Stimulated activated CD8-positive, alpha-beta memory T cell treated with anti-CD3 and anti-CD28 coated beads, Interleukin-7, amount 100 ng/mL, for 48 hours (primary cell): ENCODE measurements around the gene PPAT.
"Not testable (repeated sequence)": the region's sequence is repeated elsewhere in the genome, so short reads cannot be mapped to it uniquely, and the experiment has no call there.

Experiments used
- DNase-seq, 2 donors: peaks; one replicate each; pipeline ENCODE4 v3.0.0-alpha.2; 2020; ENCODE audit warnings: low read depth in 1 of 2; ENCODE audit errors: extremely low read depth in 1 of 2

Gene PPAT

GRCh38 chr4:56435140-56435926 lies at the start of gene PPAT:
Gene PPAT (minus strand): TSS chr4:56435615. CDS start chr4:56435477, 138 bp downstream.
- DNase-seq, result peak; percentile 96

GRCh38 chr4:56480691-56481090 lies 45.3 kb upstream of the PPAT start:
- DNase-seq, result no peak

GRCh38 chr4:56477192-56477702 lies 41.8 kb upstream of the PPAT start:
- no peak for DNase-seq

DNA sequence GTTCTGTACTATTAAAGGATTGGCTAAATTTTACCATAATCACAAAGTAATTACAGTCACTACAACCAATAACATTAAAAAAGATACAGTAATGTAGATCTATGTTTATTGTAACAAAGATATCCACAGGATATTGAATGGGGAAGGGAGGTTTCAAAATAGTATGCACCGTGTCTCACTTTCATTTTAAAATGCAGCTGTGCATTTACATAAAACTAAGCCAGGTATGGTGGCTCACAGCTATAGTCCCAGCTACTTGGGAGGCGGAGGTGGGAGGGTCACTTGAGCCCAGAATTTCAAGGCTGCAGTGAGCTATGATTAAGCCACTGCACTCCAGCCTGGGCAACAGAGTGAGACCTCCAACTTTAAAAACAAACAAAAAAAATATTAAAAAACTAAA lies 40.5 kb upstream of the PPAT start:
- DNase-seq, result no peak

DNA sequence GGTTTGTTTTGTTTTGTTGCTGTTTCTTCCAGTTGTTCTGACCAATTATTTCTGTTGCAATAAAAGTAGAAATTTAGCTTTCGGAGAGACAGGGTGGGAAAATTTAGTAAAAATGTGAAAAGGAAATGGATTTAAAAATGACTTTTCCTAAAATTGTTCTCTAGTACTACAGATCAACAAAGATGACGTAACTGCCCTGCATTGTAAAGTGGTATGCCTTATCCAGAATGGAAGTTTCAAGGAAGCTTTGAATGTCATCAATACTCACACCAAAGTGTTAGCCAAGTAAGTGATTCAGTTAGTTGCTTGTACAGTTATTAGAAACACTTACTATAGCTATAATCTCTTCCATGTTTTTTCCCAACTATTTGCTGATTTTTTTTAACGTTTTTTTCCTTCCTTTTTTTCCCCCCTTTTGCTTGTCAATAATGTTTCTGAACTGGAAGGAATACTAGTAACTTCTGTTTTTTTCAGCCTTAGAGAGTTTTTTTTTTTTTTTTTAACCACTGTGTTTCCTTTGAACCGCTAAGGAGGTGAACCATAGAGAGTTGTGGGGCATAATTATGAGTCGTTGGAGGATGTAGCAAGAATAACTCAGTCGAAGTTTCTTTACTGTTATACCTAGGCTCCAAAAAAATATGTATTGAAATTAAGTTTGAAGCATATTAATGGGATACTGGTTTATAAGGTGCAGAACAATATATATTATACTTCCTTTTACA lies 34.2 kb upstream of the PPAT start:
- no peak for DNase-seq

DNA sequence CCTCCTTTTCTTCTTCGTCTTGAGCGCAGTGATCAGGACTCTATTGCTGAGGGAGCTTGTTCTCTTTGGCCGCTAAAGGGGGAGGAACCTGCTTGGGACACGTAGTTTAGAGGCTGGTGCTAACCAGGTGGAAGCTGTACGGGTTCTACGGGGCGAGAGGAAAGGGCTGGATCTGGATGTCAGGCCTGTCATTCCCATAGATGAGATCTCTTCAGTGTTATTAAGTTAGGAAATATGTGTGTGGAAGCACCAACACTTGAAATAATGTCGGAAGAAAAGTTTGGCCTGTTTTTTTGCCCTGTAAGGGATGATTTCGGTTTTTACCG lies 32.6 kb upstream of the PPAT start:
- peak in 1 of 2 donors; percentile 30 for DNase-seq

DNA sequence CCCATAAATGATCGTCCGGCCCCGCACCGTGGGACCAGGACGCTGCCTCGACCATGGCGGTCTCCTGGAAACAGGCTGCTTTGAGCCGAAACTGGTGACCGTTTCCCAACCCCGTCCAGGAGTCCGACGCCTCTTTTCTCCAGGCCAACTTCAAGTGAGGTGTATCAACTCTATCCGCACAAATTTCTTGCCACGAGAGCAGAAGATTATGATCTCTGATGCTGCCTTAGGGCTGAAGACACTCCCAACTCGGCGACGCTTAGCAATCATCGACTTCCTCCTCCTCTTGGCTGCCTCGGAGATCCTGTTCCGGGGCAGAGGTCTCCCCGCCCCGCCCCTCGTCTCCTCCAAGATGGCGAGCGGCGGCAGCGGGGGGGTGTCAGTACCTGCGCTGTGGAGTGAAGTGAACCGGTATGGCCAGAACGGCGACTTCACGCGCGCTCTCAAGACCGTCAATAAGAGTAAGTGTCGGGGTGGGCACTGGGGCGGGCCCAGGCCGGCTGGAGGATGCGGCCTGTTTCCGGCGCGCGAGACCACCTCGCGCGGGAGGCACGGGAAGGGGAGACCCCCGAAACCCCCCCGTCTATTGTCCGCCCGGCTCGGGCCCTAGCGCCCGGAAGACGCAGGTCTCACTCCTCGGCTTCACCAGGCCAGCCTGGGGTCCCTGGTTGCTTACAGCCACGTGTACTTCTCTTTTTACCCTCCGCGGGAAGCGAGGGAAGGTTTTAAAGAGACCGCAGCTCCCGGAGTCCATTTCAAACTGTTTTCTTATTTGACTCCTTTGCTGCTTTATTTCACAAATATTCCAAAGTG lies 32.1 kb upstream of the PPAT start, which contains the start of gene SRP72:
SRP72 (plus strand) TSS at position 334 of the 813 bp plus-strand sequence; CDS start at position 353, 19 bp downstream.
- peak; percentile 69 to 83 for DNase-seq

- no peak for DNase-seq
Measured at GRCh38 chr4:56466910-56467283, 31.5 kb upstream of the PPAT start.

DNA sequence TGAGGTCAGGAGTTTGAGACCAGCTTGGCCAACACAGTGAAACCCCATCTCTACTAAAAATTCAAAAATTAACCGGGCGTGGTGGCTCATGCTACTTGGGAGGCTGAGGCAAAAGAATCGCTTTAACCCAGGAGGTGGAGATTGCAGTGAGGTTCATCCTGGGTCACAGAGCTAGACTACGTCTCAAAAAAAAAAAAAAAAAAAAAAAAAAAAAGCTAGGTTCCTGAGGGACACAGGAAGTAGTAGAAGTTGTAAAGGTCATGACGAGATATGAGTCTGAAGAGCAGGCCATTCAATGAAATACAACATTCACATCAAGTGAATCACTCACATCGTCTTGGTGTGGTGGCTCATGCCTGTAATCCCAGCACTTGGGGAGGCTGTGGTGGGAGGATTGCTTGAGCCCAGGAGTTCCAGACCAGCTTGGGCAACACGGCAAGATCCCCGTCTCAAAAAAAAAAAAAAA lies 30.9 kb upstream of the PPAT start:
- DNase-seq, result not testable (repeated sequence)

DNA sequence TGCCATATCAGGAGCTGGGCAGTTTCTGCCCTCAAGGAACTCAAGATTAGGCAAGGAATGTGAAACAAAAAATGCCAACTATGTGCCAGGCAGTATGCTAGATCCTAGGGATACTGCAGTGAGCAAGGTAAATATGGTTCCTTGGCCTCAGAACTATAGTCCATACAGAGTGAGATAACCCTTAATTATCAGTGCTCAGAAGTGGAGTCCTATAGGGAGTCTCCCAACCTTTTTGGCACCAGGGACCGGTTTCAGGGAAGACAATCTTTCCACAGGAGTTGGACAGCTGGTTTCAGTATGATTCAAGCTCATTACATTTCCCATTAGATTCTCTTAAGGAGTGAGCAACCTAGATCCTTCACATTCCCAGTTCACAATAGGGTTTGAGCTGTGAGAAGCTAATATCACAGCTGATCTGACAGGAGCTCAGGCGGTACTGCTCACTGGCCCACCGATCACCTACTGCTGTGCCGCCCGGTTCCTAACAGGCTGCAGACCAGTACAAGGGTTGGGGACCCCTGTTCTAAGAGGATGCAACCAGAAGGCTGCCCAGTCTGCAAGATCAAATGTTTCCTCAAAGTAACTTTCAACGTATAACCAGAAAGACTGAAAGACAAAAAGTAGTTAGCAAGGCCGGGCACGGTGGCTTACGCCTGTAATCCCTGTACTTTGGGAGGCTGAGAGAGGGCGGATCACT lies 30.3 kb upstream of the PPAT start:
- no peak for DNase-seq

- DNase-seq, result no peak
Measured at GRCh38 chr4:56464581-56464980, 29.2 kb upstream of the PPAT start.

DNA sequence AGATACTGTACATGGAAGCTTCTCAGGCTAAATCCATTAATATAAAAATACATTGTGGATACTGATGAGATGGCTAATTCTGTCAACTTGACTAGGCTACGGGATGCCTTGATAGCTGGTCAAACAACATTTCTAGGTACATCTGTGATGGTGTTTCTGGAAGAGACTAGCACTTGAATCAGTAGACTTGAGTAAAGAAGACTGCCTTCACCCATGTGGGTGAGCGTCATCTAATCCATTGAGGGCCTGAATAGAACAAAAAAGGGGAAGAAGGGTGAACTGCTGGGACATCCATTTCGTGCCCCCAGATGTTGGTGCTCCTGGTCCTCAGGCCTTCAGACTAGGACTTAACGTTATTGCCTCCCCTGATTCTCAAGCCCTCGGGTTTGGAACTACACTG lies 28.3 kb upstream of the PPAT start:
- no peak for DNase-seq

- no peak for DNase-seq
Measured at GRCh38 chr4:56462157-56462556, 26.7 kb upstream of the PPAT start.

DNA sequence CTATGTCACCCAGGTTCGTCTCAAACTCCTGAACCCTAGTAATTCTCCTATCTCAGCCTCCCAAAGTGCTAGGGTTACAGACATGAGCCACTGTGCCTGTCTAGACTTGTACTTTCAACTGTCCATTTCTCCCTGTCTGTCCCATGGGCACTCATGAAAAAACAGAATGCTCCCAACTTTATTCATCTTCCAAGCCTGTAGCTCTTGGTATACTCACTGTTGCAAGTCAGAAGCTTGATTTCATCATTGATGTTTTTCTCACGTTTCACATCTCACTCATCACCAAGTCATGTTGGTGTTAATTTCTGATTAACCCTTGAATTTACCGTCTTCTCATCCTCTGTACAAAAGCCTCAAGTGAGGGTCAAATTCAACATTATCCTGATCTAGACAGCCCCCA lies 24.7 kb upstream of the PPAT start:
- DNase-seq, result no peak

- DNase-seq, result no peak
Measured at GRCh38 chr4:56450342-56450741, 14.9 kb upstream of the PPAT start.

DNA sequence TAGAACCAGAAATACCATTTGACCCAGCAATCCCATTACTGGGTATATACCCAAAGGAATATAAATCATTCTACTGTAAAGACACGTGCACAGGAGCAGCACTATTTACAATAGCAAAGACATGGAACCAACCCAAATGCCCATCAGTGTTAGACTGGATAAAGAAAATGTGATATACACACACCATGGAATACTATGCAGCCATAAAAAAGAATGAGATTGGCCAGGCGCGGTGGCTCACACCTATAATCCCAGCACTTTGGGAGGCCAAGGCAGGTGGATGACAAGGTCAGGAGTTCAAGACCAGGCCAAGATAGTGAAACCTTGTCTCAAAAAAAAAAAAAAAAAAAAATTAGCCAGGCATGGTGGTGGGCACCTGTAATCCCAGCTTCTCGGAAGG lies 14.1 kb upstream of the PPAT start:
- DNase-seq, result not testable (repeated sequence)

GRCh38 chr4:56448301-56448700 lies 12.9 kb upstream of the PPAT start:
- DNase-seq, result no peak

GRCh38 chr4:56445699-56446098 lies 10.3 kb upstream of the PPAT start:
- DNase-seq, result no peak

DNA sequence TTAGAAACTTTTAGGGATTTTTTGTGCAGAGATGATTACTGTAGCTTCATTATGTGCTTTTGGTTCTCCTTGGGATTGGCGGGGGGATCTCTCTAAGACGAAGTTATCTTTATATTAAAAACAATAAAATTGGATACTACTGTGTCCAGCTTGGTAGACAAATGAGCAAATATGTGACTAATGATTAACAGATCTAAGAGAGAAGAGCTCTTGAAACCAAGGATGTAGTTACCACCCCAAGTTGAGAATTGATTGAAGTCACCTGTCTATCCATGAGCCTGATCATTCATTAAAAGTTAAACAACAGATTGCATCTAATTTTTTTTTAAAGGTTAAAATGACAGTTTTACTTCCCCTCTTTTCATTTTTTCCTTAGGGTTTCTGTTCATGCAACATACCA lies 9.3 kb upstream of the PPAT start:
- no peak for DNase-seq

DNA sequence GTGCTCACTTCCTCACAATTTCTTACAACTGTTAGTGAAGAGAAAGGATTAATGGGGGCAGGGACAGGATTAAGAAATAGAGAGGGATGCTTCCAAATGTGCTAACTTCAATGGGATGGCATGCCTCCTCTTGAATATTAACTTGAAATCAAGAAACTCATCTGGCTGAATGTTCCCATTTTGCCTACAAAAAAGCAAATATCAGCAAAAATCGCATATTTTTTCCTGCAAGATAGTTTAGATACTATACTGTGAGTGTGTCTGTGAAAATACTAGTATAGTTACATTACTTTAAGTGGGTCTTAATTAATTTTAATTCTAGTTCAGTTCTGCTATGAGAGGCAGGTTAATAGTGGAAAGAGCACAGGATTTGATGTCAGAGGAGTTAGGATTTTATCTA lies 5.6 kb upstream of the PPAT start:
- DNase-seq, result no peak

GRCh38 chr4:56438766-56439165 lies 3.4 kb upstream of the PPAT start:
- no peak for DNase-seq
